Effector CD4-positive, alpha-beta T cell (primary cell): ENCODE data around the gene ELFN2.
"Not testable (repeated sequence)": the region's sequence is repeated elsewhere in the genome, so short reads cannot be mapped to it uniquely, and the experiment has no call there.

Experiments
- DNase-seq: peaks from one replicate; pipeline ENCODE4 v3.0.0-alpha.2; 2020

Gene ELFN2

DNA sequence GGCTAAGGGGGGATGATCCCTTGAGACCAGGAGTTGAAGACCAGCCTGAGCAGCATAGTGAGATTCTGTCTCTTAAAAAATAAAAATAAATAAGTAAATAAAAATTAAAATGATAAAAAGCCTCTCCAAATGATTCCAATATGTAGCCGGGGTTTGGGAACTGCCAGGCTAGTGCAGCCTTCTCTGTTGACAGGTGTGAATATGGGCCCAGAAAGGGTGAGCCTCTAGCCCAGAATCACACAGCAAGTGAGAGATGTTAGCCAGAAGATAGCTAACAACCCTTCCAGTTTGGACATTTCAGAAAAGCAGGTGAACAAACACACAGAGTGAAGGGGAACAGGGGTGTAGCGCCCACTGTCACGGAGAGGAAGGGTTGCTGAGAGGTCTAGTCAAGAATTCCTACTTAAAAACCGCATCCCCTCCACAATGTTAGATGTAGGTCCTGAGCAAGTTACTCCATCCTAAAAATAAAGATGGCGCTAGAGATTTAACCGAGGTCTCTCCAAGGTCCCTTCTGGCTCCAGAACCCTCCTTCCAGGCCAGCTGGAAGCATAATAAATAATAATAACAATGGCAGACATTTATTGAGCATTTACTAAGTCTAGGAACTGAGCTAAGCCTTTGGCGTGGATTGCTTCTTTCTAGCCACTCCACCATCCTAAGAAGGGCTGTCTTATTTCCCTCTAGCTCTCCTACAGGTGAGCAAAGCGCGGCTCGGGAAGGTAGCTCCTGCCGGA lies 93.4 kb downstream of the ELFN2 start:
- no peak for DNase-seq

- DNase-seq = no peak
These were observed 95.3 kb downstream of the ELFN2 start for GRCh38 chr22:37331856-37332536.

- DNase-seq = no peak
These were observed 96.2 kb downstream of the ELFN2 start for GRCh38 chr22:37331034-37331428.

DNA sequence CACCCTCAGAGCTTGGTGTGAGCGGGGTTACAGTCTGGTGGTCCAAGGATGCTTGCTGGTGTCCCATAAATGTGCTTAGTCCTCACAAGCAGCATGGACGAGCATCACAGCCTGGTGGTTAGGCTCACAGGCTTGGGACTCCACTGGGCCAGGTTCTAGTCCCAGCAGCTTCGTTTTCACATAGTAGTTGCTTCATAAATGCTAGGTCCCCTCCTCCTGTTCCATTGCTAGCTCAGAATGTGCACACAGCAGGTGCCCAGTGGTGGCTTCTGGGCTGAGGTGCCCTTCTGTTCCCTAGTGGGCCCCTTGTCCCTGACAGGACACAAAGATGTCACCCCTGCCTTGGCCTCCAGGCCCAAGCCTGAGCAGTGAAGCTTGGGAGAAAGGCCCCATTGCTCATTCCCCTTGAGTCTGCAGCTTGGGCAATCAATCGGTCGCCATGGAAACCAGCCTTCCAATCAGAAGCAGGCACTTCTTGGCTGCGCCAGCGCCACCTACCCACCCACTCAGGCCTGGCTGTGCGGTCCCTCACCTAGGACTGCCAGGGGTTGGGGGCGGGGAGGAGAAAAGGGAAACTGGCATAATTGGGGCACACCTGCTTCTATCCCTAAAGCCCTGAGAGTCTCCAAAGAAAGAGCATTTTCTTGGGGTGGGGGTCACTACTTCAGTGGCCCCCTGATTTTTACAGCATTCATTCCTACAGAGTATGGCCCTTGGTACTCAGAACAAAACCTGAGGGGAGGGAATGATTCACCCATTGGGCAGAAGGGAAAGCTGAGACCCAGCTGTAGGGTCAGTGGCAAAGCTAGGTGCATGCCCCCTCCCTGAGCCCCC lies 96.9 kb downstream of the ELFN2 start:
- no peak for DNase-seq

- no peak for DNase-seq
These were observed 97.8 kb downstream of the ELFN2 start for GRCh38 chr22:37329238-37330140.

DNA sequence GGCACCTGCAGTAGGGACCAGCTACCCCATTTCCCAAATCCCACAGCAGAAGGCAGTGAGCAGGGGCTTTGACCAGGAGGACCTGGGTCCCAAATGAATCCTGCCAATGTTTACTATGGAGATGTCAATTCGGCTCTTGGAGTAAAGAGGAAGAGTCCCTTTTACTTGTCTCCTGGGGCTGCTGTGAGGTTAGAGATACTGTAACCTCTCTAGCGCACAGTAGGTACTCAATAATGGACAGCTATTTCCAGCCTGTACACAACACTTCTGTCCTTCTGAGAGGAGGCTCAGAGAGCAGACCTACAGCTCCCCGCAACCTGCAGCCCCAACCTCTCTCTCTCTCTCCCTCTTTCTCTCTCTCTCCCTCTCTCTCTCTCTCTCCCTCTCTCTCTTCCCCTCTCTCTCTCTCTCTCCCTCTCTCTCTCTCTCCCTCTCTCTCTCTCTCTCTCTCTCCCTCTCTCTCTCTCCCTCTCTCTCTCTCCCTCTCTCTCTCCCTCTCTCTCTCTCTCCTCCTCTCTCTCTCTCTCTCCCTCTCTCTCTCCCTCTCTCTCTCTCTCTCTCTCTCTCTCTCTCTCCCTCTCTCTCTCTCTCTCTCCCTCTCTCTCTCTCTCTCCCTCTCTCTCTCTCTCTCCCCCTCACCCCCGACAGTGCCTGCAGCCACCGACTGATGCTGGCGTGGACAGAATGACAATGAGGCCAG lies 98.6 kb downstream of the ELFN2 start:
- DNase-seq = not testable (repeated sequence)

DNA sequence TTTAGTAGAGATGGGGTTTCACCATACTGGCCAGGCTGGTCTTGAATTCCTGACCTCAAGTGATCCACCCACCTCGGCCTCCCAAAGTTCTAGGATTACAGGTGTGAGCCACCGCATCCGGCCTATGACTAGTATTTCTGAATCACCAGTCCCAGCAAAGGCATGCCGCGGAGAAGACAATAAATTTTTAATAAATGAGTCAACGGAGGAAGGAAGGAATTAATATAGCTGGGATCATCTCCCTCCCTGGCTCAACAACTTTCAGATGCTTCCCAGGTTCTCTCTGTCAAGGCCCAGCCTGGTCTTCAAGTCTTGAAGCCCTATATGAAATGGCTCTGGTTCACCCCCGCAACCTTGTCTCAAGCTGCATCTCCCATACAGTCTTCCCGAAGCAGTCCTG lies 99.3 kb downstream of the ELFN2 start:
- DNase-seq = no peak

DNA sequence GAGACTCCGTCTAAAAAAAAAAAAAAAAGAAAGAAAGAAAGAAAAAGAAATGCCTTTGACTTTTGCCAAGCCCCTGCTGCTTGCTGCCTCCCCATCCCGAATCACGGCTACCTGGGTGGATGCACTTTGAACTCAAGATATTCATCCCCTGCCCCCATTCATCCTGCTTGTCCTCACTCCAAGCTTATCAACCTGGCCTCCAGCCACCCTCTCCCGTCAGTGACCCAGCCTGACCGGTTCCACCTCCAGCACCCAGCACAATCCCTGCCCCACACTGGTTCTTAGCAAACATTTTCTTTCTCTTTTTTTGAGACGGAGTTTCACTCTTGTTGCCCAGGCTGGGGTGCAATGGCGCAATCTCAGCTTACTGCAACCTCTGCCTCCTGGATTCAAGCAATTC lies 100.6 kb downstream of the ELFN2 start:
- no peak for DNase-seq

DNA sequence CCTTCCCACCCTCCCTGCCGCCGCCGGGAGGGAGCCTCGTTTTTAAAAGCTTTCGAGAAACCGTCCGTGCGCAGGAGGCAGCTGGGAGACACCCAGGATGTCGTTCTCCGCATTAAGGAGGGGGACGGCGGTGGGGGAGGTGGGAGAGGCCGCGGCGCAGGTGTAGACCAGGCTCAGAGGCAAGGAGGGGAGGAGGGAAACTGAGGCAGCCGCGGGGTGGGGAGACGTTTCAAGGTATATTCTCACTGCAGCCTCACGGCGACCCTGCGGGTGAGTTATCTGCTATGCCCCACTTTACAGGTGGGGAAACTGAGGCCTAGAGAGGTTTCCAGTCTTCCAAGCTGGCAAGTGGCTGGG lies 102.3 kb downstream of the ELFN2 start:
- DNase-seq = no peak

- DNase-seq = no peak
These were observed 102.8 kb downstream of the ELFN2 start for GRCh38 chr22:37324340-37325038.

GRCh38 chr22:37320726-37321677 lies 106.3 kb downstream of the ELFN2 start:
- no peak for DNase-seq

DNA sequence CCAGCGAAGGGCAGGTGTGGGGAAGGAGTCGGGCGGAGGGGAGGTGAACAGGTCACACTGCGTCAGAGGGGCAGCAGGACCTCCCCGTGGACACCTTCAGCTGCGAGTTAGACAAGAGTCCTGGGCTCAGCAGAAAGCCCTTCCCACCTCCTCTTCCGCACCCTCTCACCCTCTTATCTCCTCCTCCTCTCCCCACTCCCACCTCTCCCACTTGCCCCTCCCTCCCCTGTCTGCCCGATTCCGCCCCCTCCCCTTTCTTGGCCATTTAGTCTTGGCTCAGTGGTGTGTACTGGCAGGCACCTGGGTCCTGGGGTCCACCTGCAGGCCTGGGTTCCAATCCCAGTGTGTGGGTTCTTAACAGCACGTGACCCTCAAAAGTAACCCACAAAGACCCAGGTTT lies 107.8 kb downstream of the ELFN2 start:
- DNase-seq = no peak

DNA sequence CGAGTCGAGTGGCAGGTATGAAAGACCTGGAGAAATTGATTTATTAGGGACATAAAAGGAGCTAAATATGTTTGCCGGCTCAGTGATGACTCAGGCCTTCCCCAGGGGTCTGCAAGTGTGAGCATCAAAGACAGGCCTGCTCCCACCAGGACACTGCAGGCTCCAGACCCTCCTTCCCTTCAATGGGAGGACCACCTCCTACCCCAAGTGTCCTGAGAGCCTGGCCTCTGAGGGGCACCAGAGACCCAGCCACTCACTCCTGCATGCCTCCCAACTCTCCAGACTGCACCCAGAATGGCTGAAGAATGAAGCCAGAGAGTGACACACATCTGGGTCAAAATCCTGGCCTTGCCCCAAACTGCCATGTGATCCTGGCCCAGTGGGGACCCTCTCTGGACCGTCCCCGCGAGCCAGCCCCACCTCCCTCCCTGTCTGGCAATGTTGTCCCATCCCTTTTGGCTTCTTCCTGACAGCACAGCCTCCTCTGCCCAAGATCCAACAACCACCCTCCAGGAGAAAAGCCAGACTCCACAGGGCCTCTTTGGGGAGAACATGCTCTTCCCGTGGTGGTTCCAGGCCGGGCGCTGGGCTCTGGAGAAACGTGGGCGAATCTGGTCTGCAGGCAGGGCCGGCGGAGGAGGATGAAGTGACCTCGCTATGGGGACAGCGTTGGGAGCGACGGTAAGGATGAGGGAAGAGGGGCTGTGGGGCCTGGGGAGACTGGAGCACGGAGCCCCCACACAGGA lies 108.7 kb downstream of the ELFN2 start:
- no peak for DNase-seq
